Sigmoid colon (tissue), 7 donors: ENCODE data around the gene ARHGAP45. TPM values are rescaled to one million over a fixed set of nuclear protein-coding genes. Genes with fewer than 3 reads are reported as not detected.

ENCODE experiments used
- DNase-seq: peaks from one replicate; pipeline ENCODE4 v3.0.0-alpha.2; 2019
- H3K27ac ChIP-seq, 4 donors: fragments of 200-600 bp; sonication (generic); one replicate each; pipeline ENCODE4 v1.5.1; 2016 to 2019; ENCODE audit warnings: mild to moderate bottlenecking in 1 of 4
- H3K27me3 ChIP-seq, 3 donors: fragments of 200-600 bp; sonication (generic); one replicate each; pipeline ENCODE4 v1.5.1; 2019; ENCODE audit warnings: mild to moderate bottlenecking in 1 of 3
- H3K36me3 ChIP-seq, 4 donors: fragments of 200-600 bp; sonication (generic); one replicate each; pipeline ENCODE4 v1.5.1; 2016 to 2019
- H3K4me1 ChIP-seq, 4 donors: fragments of 200-600 bp; sonication (generic); one replicate each; pipeline ENCODE4 v1.5.1; 2017 to 2019
- H3K4me3 ChIP-seq, 4 donors: fragments of 200-600 bp; sonication (generic); one replicate each; pipeline ENCODE4 v1.5.1; 2017 to 2019; ENCODE audit warnings: mild to moderate bottlenecking in 2 of 4, moderate library complexity in 1 of 4
- H3K9me3 ChIP-seq, 4 donors: fragments of 200-600 bp in 3 of 4; sonication (generic) in 3 of 4; one replicate each; pipeline versions ENCODE4 v1.5.1 to v1.6.1; 2013 to 2019
- CTCF ChIP-seq, 4 experiments: fragments of 450-650 bp in 3 of 4; fragments of 200-600 bp in 1 of 4; IDR thresholded peaks; one replicate each; pipeline ENCODE4 v1.5.1; 2016 to 2019; ENCODE audit warnings: antibody characterized with exemption in 4 of 4, mild to moderate bottlenecking in 3 of 4, moderate library complexity in 2 of 4
- EP300 ChIP-seq, 4 donors: sonication (generic); formaldehyde crosslinking; IDR thresholded peaks; one replicate each; pipeline ENCODE4 v1.6.1; 2017; ENCODE audit warnings: antibody characterized with exemption in 4 of 4
- POLR2A ChIP-seq, 2 donors: fragments of 450-650 bp; IDR thresholded peaks; one replicate each; pipeline ENCODE4 v1.6.1; 2016; ENCODE audit warnings: antibody characterized with exemption in 2 of 2, mild to moderate bottlenecking in 2 of 2, moderate library complexity in 2 of 2
- POLR2AphosphoS5 ChIP-seq, 4 donors: sonication (generic); formaldehyde crosslinking; IDR thresholded peaks; one replicate each; pipeline ENCODE4 v1.6.1; 2017; ENCODE audit warnings: antibody characterized with exemption in 4 of 4
- WGBS, 2 donors: extraction: QIAGEN DNeasy Blood & Tissue Kit; methylation state at CpG; one replicate each; pipeline ENCODE4 v1.1.7; 2013; 5-methylcytosine and 5-hydroxymethylcytosine counted together
- intact Hi-C: fragments of 100-400 bp; cut with DNase I; formaldehyde crosslinking; loops from one replicate; pipeline ENCODE4 v1.15.1; 2023
- polyA plus RNA-seq, 3 donors: library from polyadenylated mRNA; stranded (reverse); fragments of 200-250 nt; gene quantifications; one replicate each; pipeline ENCODE4 v1.2.3, GENCODE V29; 2013
- total RNA-seq, 4 donors: library from RNA; depleted of rRNA; stranded (reverse); fragments of >200 nt; gene quantifications; one replicate each; pipeline ENCODE4 v1.1.0, GENCODE V29; 2016
- donor health status: healthy with polysubstance abuse.
- donor health status: Bipolar disorder and iron deficiency.
- donor health status: healthy.

Gene ARHGAP45
- total and polyA plus RNA-seq, 7 donors, result 12.8 to 103 (median 21.6) TPM

GRCh38 chr19:1074544-1075283, 7.7 kb downstream of the ARHGAP45 start:
- Histone ChIP-seq H3K27me3 (peaks cover 14 to 32% (median 20%) of the 10 kb centered on the region in 3 donors), H3K36me3 (no peaks in the 10 kb centered on the region), H3K9me3 (no peaks in the 10 kb centered on the region), H3K4me3 (peak overlapping the region in 2 of 4 donors; percentile 2 to 9), H3K4me1 (peaks cover 0 to 16% (median 8%) of the 10 kb centered on the region in 4 donors), H3K27ac (no peak overlapping the region)
- intact Hi-C loops, result no loop called here
- WGBS, 2 donors, result 6 to 29% methylated on average over 54 of the region's 54 CpGs
- TF ChIP-seq CTCF (IDR thresholded peaks at IDR 0.05), result no peak
- TF ChIP-seq POLR2AphosphoS5 (IDR thresholded peaks at IDR 0.05), result no peak
- no peak for TF ChIP-seq EP300 (IDR thresholded peaks at IDR 0.05)
- no peak for TF ChIP-seq POLR2A (IDR thresholded peaks at IDR 0.05)
- peak; percentile 87 for DNase-seq

- H3K9me3 ChIP-seq, result no peaks in the 10 kb centered on the region
- H3K27me3 ChIP-seq, result peaks cover 4 to 19% (median 7%) of the 10 kb centered on the region in 3 donors
- H3K36me3 ChIP-seq, result no peaks in the 10 kb centered on the region
- H3K27ac ChIP-seq, result no peak overlapping the region
- WGBS, 2 donors, result 45 to 76% methylated on average over 4 of the region's 4 CpGs
- H3K4me1 ChIP-seq, result peaks cover 0 to 11% (median 7%) of the 10 kb centered on the region in 4 donors
- DNase-seq, result no peak
- intact Hi-C loops, result no loop called here
- TF ChIP-seq POLR2AphosphoS5 (IDR thresholded peaks at IDR 0.05) (no peak), EP300 (IDR thresholded peaks at IDR 0.05) (no peak), POLR2A (IDR thresholded peaks at IDR 0.05) (no peak), CTCF (IDR thresholded peaks at IDR 0.05) (no peak)
- H3K4me3 ChIP-seq, result no peak overlapping the region
Measured at GRCh38 chr19:1076046-1076386, 9.0 kb downstream of the ARHGAP45 start.

GRCh38 chr19:1076951-1077350, 10.0 kb downstream of the ARHGAP45 start:
- Histone ChIP-seq H3K9me3 (no peaks in the 10 kb centered on the region), H3K27me3 (peaks cover under 1 to 15% (median 4%) of the 10 kb centered on the region in 3 donors), H3K4me1 (peaks cover 0 to 5% (median 1%) of the 10 kb centered on the region in 4 donors), H3K4me3 (no peak overlapping the region), H3K27ac (no peak overlapping the region), H3K36me3 (no peaks in the 10 kb centered on the region)
- TF ChIP-seq POLR2AphosphoS5 (IDR thresholded peaks at IDR 0.05) (no peak), EP300 (IDR thresholded peaks at IDR 0.05) (no peak), POLR2A (IDR thresholded peaks at IDR 0.05) (no peak), CTCF (IDR thresholded peaks at IDR 0.05) (no peak)
- WGBS, 2 donors, result 6 to 21% methylated on average over 16 of the region's 16 CpGs
- no peak for DNase-seq
- intact Hi-C loops, result no loop called here

- no peak overlapping the region for H3K4me3 ChIP-seq
- no peak overlapping the region for H3K27ac ChIP-seq
- H3K27me3 ChIP-seq, result peaks cover 7 to 19% (median 15%) of the 10 kb centered on the region in 3 donors
- TF ChIP-seq EP300 (IDR thresholded peaks at IDR 0.05) (no peak), CTCF (IDR thresholded peaks at IDR 0.05) (no peak), POLR2AphosphoS5 (IDR thresholded peaks at IDR 0.05) (no peak), POLR2A (IDR thresholded peaks at IDR 0.05) (no peak)
- no peak for DNase-seq
- no peaks in the 10 kb centered on the region for H3K36me3 ChIP-seq
- 84 to 88% methylated on average over 45 of the region's 45 CpGs for WGBS, 2 donors
- H3K4me1 ChIP-seq, result peaks cover 0 to 15% (median 9%) of the 10 kb centered on the region in 4 donors
- intact Hi-C loops, result no loop called here
- no peaks in the 10 kb centered on the region for H3K9me3 ChIP-seq
Measured at GRCh38 chr19:1079566-1080111, 12.7 kb downstream of the ARHGAP45 start.
